Erythroblast (primary cell): Measurements from ENCODE around the gene GAGE10.

Source experiments
- GATA1 ChIP-seq: IDR thresholded peaks from 2 replicates; pipeline ENCODE4 v1.6.1; 2011; ENCODE audit warnings: low read depth, mild to moderate bottlenecking, control low read depth, low read length, moderate library complexity
- POLR2A ChIP-seq: IDR thresholded peaks from 2 replicates; pipeline ENCODE4 v1.6.1; 2011; ENCODE audit warnings: mild to moderate bottlenecking, low read length

DNA sequence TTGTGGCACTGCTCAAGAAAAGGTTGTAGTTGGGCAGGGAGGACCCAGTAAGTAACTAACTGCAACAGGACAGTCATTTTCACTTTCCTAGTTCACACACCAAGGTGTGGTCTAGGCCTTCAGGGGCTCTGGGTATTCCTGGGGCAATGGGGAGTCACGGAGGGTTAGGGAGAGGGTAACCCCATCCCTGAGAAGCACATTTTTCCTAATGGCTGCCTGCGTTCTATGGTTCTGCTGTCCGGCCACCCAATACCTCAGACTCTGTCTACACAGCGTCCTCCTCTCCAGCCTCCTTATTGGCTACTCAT lies 34.8 kb upstream of the GAGE10 start:
- TF ChIP-seq POLR2A = no peak
- no peak for TF ChIP-seq GATA1
